Ishikawa (cell line): ENCODE results near the gene SPRED2.

ENCODE experiments used
- CEBPB ChIP-seq: IDR thresholded peaks from 2 replicates; pipeline ENCODE4 v1.6.1; 2012
- CREB1 ChIP-seq: IDR thresholded peaks from 2 replicates; pipeline ENCODE4 v1.6.1; 2012; ENCODE audit warnings: low read depth
- EGR1 ChIP-seq: IDR thresholded peaks from 2 replicates; pipeline ENCODE4 v1.6.1; 2012
- EP300 ChIP-seq: IDR thresholded peaks from 2 replicates; pipeline ENCODE4 v1.6.1; 2012; ENCODE audit warnings: borderline replicate concordance
- FOXM1 ChIP-seq: IDR thresholded peaks from 2 replicates; pipeline ENCODE4 v1.6.1; 2012; ENCODE audit warnings: low read depth, borderline replicate concordance
- MAX ChIP-seq: IDR thresholded peaks from 2 replicates; pipeline ENCODE4 v1.6.1; 2012
- NFIC ChIP-seq: IDR thresholded peaks from 2 replicates; pipeline ENCODE4 v1.6.1; 2012
- RAD21 ChIP-seq: IDR thresholded peaks from 2 replicates; pipeline ENCODE4 v1.6.1; 2012; ENCODE audit warnings: low read depth
- REST ChIP-seq: IDR thresholded peaks from 2 replicates; pipeline ENCODE4 v1.6.1; 2012; ENCODE audit warnings: low read depth, mild to moderate bottlenecking
- TAF1 ChIP-seq: IDR thresholded peaks from 2 replicates; pipeline ENCODE4 v1.6.1; 2012; ENCODE audit warnings: low read depth, mild to moderate bottlenecking
- TCF12 ChIP-seq: IDR thresholded peaks from 2 replicates; pipeline ENCODE4 v1.6.1; 2012; ENCODE audit warnings: low read depth
- TEAD4 ChIP-seq: IDR thresholded peaks from 2 replicates; pipeline ENCODE4 v1.6.1; 2012
- USF1 ChIP-seq: IDR thresholded peaks from 2 replicates; pipeline ENCODE4 v1.6.1; 2012
- YY1 ChIP-seq: IDR thresholded peaks from 2 replicates; pipeline ENCODE4 v1.6.1; 2012; ENCODE audit warnings: low read depth
- ZBTB7A ChIP-seq: IDR thresholded peaks from 2 replicates; pipeline ENCODE4 v1.6.1; 2012; ENCODE audit warnings: low read depth

SPRED2 gene

GRCh38 chr2:65309699-65310098, 122.7 kb downstream of the SPRED2 start:
- TF ChIP-seq USF1 (no peak), REST (no peak), CREB1 (no peak), FOXM1 (no peak)

GRCh38 chr2:65305934-65306333, 126.5 kb downstream of the SPRED2 start:
- no peak for TF ChIP-seq TCF12
- TF ChIP-seq TEAD4 = no peak

- no peak for TF ChIP-seq FOXM1
- no peak for TF ChIP-seq RAD21
- no peak for TF ChIP-seq MAX
- TF ChIP-seq ZBTB7A = no peak
- TF ChIP-seq NFIC = no peak
- TF ChIP-seq CEBPB = no peak
- no peak for TF ChIP-seq YY1
- no peak for TF ChIP-seq USF1
- no peak for TF ChIP-seq EP300
- no peak for TF ChIP-seq TAF1
- TF ChIP-seq TEAD4 = no peak
- no peak for TF ChIP-seq TCF12
- TF ChIP-seq CREB1 = no peak
- TF ChIP-seq REST = no peak
- TF ChIP-seq EGR1 = no peak
Observed at GRCh38 chr2:65300761-65301711, 131.4 kb downstream of the SPRED2 start.

GRCh38 chr2:65300134-65300760, 132.2 kb downstream of the SPRED2 start:
- no peak for TF ChIP-seq EGR1
- no peak for TF ChIP-seq ZBTB7A
- no peak for TF ChIP-seq YY1
- TF ChIP-seq REST = no peak
- no peak for TF ChIP-seq RAD21
- no peak for TF ChIP-seq CEBPB
- TF ChIP-seq TAF1 = no peak
- no peak for TF ChIP-seq TEAD4
- no peak for TF ChIP-seq USF1
